ENCODE measurements around the gene SELENOO.

The SELENOO gene

GRCh38 chr22:50256258-50256862, 55.5 kb downstream of the SELENOO start:
- no peak for DNase-seq

GRCh38 chr22:50257041-50257440, 56.2 kb downstream of the SELENOO start:
- DNase-seq, result no peak

DNA sequence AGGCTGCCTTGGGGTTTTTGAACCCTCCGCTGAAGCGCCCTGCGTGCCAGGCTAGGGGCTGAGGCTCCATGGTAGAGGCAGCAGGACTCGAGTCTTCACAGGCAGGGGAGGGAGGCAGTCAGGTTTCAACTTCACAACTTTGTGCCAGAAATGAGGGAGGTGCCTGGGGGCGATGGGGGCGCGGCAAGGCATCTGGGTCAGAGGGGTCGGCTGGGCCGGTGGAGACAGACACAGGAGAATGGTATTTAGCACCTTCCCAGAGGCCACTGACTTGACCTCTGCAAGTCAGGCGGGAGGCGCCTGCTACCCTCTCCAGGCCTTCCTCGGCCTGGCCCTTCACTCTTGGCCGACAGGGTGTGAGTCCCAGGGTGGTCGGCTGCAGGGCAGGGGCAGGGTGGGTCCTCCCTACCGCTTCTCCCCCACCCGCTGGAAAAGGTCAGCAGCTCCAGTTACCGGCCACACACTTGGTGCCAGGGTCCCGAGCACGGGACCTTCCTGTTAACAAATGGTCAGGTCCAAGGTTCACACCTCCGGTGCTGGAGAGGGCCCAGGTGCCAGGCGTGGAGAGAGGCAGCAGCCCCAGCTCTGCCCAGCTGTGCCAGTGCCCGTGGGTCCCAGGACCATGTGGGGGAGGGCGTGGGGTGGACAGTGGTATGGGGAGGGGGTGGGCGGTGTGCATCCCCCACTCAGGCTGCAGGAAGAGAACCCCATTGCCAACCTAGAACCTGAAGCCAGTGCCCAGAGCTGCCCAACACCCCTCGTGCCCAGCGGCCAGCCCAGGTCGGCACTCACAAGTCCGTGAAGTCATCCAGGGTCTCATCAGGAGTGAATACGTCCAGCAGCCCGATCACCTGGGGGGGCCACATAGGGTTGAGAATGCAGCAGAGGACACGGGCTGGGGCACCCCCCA, 56.9 kb downstream of the SELENOO start:
- DNase-seq, result no peak

DNA sequence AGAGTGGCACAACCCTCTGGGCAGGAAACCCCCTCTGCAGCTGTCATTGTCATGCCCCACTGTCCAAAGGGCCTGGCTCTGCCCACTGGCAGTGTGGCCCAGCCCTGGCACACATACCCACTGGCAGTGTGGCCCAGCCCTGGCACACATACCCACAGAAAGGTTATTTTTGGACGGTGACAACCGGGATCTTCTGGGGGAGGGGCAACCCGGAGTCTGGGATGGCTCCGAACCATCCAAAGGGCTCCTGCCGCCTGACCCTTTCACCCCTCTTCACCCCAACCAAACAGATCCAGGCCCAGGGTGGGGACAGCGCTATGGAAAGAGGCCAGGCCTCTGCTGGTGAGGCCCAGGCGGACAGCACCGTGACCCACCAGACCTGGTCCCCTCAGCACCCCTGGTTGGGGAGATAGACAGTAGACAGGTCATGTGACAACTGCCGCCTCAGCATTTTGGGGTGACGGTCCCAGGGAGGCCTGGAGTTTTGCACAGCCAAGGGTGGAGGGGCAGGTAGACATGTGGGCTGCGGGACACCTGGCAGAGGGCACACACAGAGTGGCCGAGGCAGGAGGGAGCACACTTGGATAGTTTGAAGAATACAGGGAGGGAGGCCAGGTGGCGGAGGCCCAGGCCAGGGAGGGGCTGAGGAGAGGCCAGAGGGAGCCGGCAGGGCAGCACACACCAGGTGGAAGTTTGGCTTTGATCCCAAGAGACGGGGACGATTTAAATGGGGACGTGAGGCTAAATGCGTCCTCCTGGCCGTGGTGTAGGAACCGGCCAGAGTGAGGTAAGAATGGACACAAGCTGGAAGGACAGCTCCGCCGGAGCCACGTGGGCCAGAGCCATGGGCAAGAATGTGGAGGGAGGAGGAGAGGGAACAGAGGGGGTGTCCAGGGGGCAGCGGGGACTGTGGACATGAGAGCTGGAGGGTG, 57.8 kb downstream of the SELENOO start:
- no peak for DNase-seq

DNA sequence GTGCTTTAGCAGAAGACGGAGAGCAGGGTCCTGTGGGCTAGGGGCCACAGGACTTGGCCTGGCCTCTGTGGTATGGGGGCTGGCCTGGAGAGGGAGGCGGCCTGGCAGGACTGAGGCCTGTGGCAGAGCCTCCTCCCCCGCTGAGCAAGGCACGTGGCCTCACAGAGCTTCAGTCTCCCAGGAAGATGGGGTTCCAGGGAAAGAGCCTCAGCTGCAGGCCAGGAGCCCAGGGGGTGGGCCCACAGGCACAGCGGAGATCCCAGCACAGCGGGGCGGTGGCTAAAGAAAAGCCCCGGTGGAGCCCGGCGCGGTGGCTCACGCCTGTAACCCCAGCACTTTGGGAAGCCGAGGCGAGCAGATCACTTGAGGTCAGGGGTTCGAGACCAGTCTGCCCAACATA, 58.5 kb downstream of the SELENOO start:
- DNase-seq, result no peak

- no peak for DNase-seq
Measured at GRCh38 chr22:50260434-50260800, 59.6 kb downstream of the SELENOO start.

- no peak for DNase-seq
Measured at GRCh38 chr22:50260801-50261614, 60.2 kb downstream of the SELENOO start.

GRCh38 chr22:50261615-50262459, 61.0 kb downstream of the SELENOO start, which contains the start of gene MAPK12:
TSS of gene MAPK12 (minus strand) at chr22:50261683. CDS start at chr22:50261509, 174 bp downstream.
- DNase-seq, result no peak

GRCh38 chr22:50262460-50262911, 61.7 kb downstream of the SELENOO start:
- DNase-seq, result no peak

DNA sequence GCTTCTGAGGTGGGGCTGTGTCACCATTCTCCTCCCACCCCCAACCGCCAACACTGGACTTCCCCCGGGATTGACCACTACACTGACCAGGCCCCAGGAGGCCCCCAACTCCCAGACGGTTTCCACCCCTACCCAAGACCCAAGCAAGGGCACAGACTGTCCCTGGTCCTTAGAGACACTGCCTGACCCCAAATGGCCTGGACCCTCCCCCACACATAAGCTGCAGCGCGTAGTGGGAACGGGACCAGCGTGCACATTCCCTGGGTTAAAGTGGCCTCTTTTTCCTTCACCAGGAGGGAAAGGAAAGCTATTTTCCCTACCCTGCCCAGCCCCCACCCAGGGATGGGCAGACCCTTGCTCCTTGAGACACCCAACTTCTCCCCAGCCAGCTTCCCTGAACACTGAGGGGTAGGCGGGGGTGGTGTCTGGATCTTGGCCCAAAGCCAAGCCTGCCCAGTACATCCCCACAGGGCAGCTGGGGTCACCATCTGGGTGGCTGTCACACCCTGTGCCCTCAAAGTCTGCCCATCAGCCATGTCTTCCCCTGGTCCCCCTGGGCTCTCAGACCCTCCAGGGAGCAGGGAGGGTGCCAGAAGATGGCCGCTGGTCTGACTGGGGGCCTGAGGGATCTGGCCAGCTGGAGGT, 62.3 kb downstream of the SELENOO start:
- no peak for DNase-seq

DNA sequence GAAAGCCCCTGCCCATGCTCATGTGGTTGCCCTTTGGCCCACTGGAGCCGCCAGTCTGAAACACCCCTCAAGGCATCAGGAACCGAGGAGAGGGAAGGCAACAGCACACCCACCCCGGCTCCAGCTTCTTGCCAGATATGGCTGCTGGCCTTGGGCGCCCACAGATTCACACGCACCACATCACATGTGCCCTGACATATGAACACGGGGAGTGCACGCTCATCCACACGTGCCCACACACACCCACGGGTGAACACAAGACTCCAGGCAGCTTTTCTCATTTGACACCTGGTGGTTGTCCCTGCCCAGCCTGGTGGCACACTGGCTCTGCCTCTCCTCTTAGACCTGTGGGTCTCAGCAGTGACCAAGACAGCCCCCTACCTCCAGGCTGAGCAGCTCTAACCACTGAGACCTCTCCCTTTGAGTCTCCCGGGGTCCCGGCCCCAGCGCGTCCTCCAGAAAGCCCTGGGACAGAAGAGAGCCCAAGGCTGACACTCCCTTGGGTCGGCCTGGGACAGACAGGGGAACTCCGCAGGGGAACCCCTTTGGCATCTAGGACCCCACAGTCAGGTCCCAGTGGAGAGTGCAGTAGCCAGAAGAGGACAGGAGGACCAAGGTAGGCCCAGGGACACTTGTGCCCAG, 63.4 kb downstream of the SELENOO start:
- DNase-seq, result no peak

- DNase-seq, result no peak
Measured at GRCh38 chr22:50264946-50265669, 64.3 kb downstream of the SELENOO start.

DNA sequence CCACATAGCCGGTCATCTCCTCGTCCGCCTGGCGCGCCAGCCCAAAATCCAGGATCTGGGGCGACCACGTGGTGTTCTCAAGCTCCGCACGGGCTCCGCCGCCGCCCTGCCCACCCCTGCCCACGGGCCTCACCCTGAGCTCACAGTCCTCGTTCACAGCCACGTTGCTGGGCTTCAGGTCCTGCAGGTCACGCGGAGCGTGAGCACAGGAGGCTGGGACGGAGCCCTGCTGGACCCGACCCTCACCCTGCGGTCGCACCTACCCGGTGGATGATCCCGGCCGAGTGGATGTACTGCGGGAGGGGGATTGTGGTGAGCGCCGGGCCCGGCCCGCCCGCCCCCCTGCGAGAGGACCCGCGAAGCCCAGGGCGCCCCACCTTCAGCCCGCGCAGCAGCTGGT, 66.2 kb downstream of the SELENOO start:
- DNase-seq, result no peak

All from activated T-cell treated with anti-CD3 and anti-CD28 coated beads, Interleukin-2, amount 50 U/mL, for 1 hour (primary cell).